ENCODE data around the gene ATP5F1B. TPM values are rescaled to one million over a fixed set of nuclear protein-coding genes. Genes with fewer than 3 reads are reported as not detected.

ATP5F1B gene
- total RNA-seq, 1 donor from 2014 or later: 3,068 TPM

- intact Hi-C loops (cut with micrococcal nuclease): no loop called here
- Histone ChIP-seq H3K4me3 (no peak overlapping the region), H3K36me3 (peaks cover 48% of the 10 kb centered on the region), H3K4me1 (peaks cover 97% of the 10 kb centered on the region), H3K27ac (replicated peaks) (no peak overlapping the region), H3K9me3 (replicated peaks) (no peaks in the 10 kb centered on the region), H3K27me3 (ENCODE audit: low read depth) (no peaks in the 10 kb centered on the region)
- no peak for TF ChIP-seq CTCF (IDR thresholded peaks at IDR 0.05; ENCODE audit: borderline replicate concordance)
- DNase-seq: no peak
Observed at GRCh38 chr12:56622535-56622934, 23.2 kb downstream of the ATP5F1B start.

GRCh38 chr12:56616925-56617324 lies 28.9 kb downstream of the ATP5F1B start:
- H3K36me3 ChIP-seq: peaks cover 82% of the 10 kb centered on the region
- H3K4me3 ChIP-seq: peak overlapping the region; percentile 10
- H3K4me1 ChIP-seq: peaks cover 70% of the 10 kb centered on the region
- H3K27ac ChIP-seq (replicated peaks): peak overlapping the region; percentile 71
- H3K27me3 ChIP-seq (ENCODE audit: low read depth): no peaks in the 10 kb centered on the region
- TF ChIP-seq CTCF (IDR thresholded peaks at IDR 0.05; ENCODE audit: borderline replicate concordance): no peak
- intact Hi-C loops (cut with micrococcal nuclease): no loop called here
- no peak for DNase-seq
- H3K9me3 ChIP-seq (replicated peaks): no peaks in the 10 kb centered on the region

- Histone ChIP-seq H3K4me1 (peaks cover 64% of the 10 kb centered on the region), H3K36me3 (peaks cover 88% of the 10 kb centered on the region), H3K27me3 (ENCODE audit: low read depth) (no peaks in the 10 kb centered on the region), H3K9me3 (replicated peaks) (no peaks in the 10 kb centered on the region), H3K4me3 (peak overlapping the region; percentile 10), H3K27ac (replicated peaks) (peak overlapping the region; percentile 71)
- peak; percentile 37 for TF ChIP-seq CTCF (IDR thresholded peaks at IDR 0.05; ENCODE audit: borderline replicate concordance)
- intact Hi-C loops (cut with micrococcal nuclease): no loop called here
- DNase-seq: no peak
Observed at GRCh38 chr12:56616244-56616643, 29.5 kb downstream of the ATP5F1B start.

DNA sequence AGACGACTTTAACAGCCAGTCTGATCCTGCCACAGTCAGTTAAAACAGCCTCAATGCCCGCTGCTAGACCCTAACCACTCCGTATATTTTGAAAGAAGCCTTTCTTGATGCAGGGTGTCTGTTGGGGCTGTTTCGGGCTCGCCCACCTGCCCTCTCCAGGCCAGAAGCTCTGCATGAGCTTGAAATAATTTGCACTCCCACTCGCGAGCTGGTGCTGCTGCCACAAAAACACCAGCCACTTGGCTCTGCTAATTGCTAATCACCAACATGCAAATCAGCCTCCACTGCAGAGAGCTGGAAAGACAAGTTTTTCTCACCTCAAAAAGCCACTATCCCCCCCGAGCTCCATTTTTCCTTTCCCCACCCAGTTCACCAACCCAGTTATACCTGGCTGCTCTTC lies 31.2 kb downstream of the ATP5F1B start:
- TF ChIP-seq CTCF (IDR thresholded peaks at IDR 0.05; ENCODE audit: borderline replicate concordance): no peak
- Histone ChIP-seq H3K36me3 (peaks cover 90% of the 10 kb centered on the region), H3K4me3 (no peak overlapping the region), H3K27me3 (ENCODE audit: low read depth) (no peaks in the 10 kb centered on the region), H3K9me3 (replicated peaks) (no peaks in the 10 kb centered on the region), H3K4me1 (peaks cover 47% of the 10 kb centered on the region), H3K27ac (replicated peaks) (no peak overlapping the region)
- DNase-seq: no peak
- intact Hi-C loops (cut with micrococcal nuclease): no loop called here

- no peak overlapping the region for H3K4me3 ChIP-seq
- H3K27ac ChIP-seq (replicated peaks): no peak overlapping the region
- DNase-seq: no peak
- H3K27me3 ChIP-seq (ENCODE audit: low read depth): no peaks in the 10 kb centered on the region
- H3K4me1 ChIP-seq: peaks cover 14% of the 10 kb centered on the region
- no peaks in the 10 kb centered on the region for H3K9me3 ChIP-seq (replicated peaks)
- H3K36me3 ChIP-seq: peaks cover 100% of the 10 kb centered on the region
- intact Hi-C loops (cut with micrococcal nuclease): no loop called here
- no peak for TF ChIP-seq CTCF (IDR thresholded peaks at IDR 0.05; ENCODE audit: borderline replicate concordance)
Observed at GRCh38 chr12:56604355-56604754, 41.4 kb downstream of the ATP5F1B start.

DNA sequence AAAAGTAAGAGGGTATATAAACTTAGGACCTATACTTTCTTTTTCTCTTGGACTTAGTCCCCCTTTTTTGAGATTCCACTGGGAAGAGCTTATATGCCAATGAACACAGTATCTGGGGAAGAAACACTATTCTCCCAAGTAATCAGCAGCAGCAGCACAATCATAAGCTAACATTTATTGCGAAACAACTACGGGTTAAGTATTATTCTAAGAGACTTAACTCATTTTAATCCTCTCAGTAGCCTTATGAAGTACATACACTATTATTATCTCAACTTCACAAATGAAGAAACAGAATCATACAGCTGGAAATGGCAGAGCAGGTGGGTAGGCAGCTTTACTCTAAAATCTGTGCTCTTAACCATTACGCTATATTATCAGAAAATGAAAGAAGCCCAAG lies 43.5 kb downstream of the ATP5F1B start:
- H3K27ac ChIP-seq (replicated peaks): peak overlapping the region; percentile 46
- peaks cover 98% of the 10 kb centered on the region for H3K36me3 ChIP-seq
- no peak for DNase-seq
- intact Hi-C loops (cut with micrococcal nuclease): no loop called here
- TF ChIP-seq CTCF (IDR thresholded peaks at IDR 0.05; ENCODE audit: borderline replicate concordance): no peak
- no peaks in the 10 kb centered on the region for H3K9me3 ChIP-seq (replicated peaks)
- no peaks in the 10 kb centered on the region for H3K27me3 ChIP-seq (ENCODE audit: low read depth)
- no peak overlapping the region for H3K4me3 ChIP-seq
- peaks cover 14% of the 10 kb centered on the region for H3K4me1 ChIP-seq

All from left ventricle myocardium inferior (tissue), 1 donor.